Stimulated activated CD8-positive, alpha-beta memory T cell treated with anti-CD3 and anti-CD28 coated beads, Interleukin-12 subunit alpha, Interleukin-12 subunit beta, amount 100 ng/mL, for 1 hour (primary cell): Measurements from ENCODE around the gene BEST2.
"Not testable (repeated sequence)": the region's sequence is repeated elsewhere in the genome, so short reads cannot be mapped to it uniquely, and the experiment has no call there.

Experiments
- DNase-seq: peaks from one replicate; pipeline ENCODE4 v3.0.0-alpha.2; 2020; ENCODE audit warnings: low read depth

BEST2 gene

GRCh38 chr19:12787458-12787857 is 35.9 kb downstream of the BEST2 start:
- no peak for DNase-seq

- no peak for DNase-seq
Measured at GRCh38 chr19:12788042-12788681, 36.6 kb downstream of the BEST2 start.

GRCh38 chr19:12788682-12789097 is 37.1 kb downstream of the BEST2 start:
- DNase-seq: no peak

- no peak for DNase-seq
Measured at GRCh38 chr19:12789098-12789903, 37.7 kb downstream of the BEST2 start.

- DNase-seq: peak; percentile 84
Measured at GRCh38 chr19:12789904-12790619, 38.5 kb downstream of the BEST2 start.

GRCh38 chr19:12790628-12791344 is 39.2 kb downstream of the BEST2 start:
- no peak for DNase-seq

GRCh38 chr19:12791345-12792050 is 39.9 kb downstream of the BEST2 start, which contains the start of gene JUNB:
Gene JUNB (plus strand): TSS chr19:12791486. CDS start chr19:12791772, 286 bp downstream.
- peak; percentile 96 for DNase-seq

GRCh38 chr19:12792051-12792852 is 40.7 kb downstream of the BEST2 start:
- DNase-seq: peak; percentile 61

GRCh38 chr19:12792853-12793289 is 41.3 kb downstream of the BEST2 start:
- DNase-seq: no peak

- peak; percentile 90 for DNase-seq
Measured at GRCh38 chr19:12793290-12794195, 42.0 kb downstream of the BEST2 start.

GRCh38 chr19:12794196-12794941 is 42.8 kb downstream of the BEST2 start:
- DNase-seq: no peak

GRCh38 chr19:12794971-12795381 is 43.4 kb downstream of the BEST2 start:
- no peak for DNase-seq

- DNase-seq: peak; percentile 65
Measured at GRCh38 chr19:12796146-12797071, 44.8 kb downstream of the BEST2 start.

GRCh38 chr19:12797141-12797587 is 45.6 kb downstream of the BEST2 start:
- no peak for DNase-seq

GRCh38 chr19:12797607-12798006 is 46.0 kb downstream of the BEST2 start:
- not testable (repeated sequence) for DNase-seq

GRCh38 chr19:12799742-12800465 is 48.3 kb downstream of the BEST2 start:
- no peak for DNase-seq

GRCh38 chr19:12800466-12800770 is 48.8 kb downstream of the BEST2 start:
- DNase-seq: no peak
